Upper lobe of left lung (tissue), 6 donors: ENCODE data around the gene MYO7A. TPM values are rescaled to one million over a fixed set of nuclear protein-coding genes. Genes with fewer than 3 reads are reported as not detected.
A peak's percentile ranks its signal among the peaks of the same experiment; 100 is the strongest.

Source experiments
- ATAC-seq, 2 donors: fragments of 200-7000 bp; cut with Tn5 transposase; one replicate each; pipeline ENCODE4 v1.9.1; 2022; ENCODE audit warnings: mild to moderate bottlenecking in 2 of 2, moderate library complexity in 2 of 2; ENCODE audit not compliant: low FRiP score in 2 of 2
- DNase-seq, 2 donors: peaks; one replicate each; pipeline ENCODE4 v3.0.0-alpha.2; 2019 to 2020
- H3K27ac ChIP-seq, 4 donors: fragments of 200-600 bp; sonication (generic); one replicate each; pipeline ENCODE4 v1.5.1; 2016 to 2019
- H3K27me3 ChIP-seq, 4 donors: fragments of 200-600 bp; sonication (generic); one replicate each; pipeline ENCODE4 v1.5.1; 2017 to 2019
- H3K36me3 ChIP-seq, 4 donors: fragments of 200-600 bp; sonication (generic); one replicate each; pipeline ENCODE4 v1.5.1; 2016 to 2019
- H3K4me1 ChIP-seq, 4 donors: fragments of 200-600 bp; sonication (generic); one replicate each; pipeline ENCODE4 v1.5.1; 2018 to 2019
- H3K4me3 ChIP-seq, 4 donors: fragments of 200-600 bp; sonication (generic); one replicate each; pipeline ENCODE4 v1.5.1; 2017 to 2019; ENCODE audit warnings: mild to moderate bottlenecking in 2 of 4, moderate library complexity in 1 of 4
- H3K9me3 ChIP-seq, 4 donors: fragments of 200-600 bp; sonication (generic); one replicate each; pipeline ENCODE4 v1.5.1; 2018 to 2019
- EP300 ChIP-seq, 4 donors: sonication (generic); formaldehyde crosslinking; IDR thresholded peaks; one replicate each; pipeline ENCODE4 v1.5.1; 2017; ENCODE audit warnings: antibody characterized with exemption in 4 of 4, control low read depth in 2 of 4
- POLR2A ChIP-seq, 4 donors: fragments of 450-650 bp; IDR thresholded peaks; one replicate each; pipeline ENCODE4 v1.5.1; 2016 to 2017; ENCODE audit warnings: antibody characterized with exemption in 4 of 4, mild to moderate bottlenecking in 2 of 4
- POLR2AphosphoS5 ChIP-seq, 2 donors: sonication (generic); formaldehyde crosslinking; IDR thresholded peaks; one replicate each; pipeline ENCODE4 v1.5.1; 2017; ENCODE audit warnings: antibody characterized with exemption in 2 of 2
- WGBS, 2 donors: methylation state at CpG; one replicate each; pipeline ENCODE4 v1.1.5; 2017 to 2018; 5-methylcytosine and 5-hydroxymethylcytosine counted together
- total RNA-seq, 6 donors: library from RNA; depleted of rRNA in 4 of 6; stranded (reverse); fragments of >200 nt in 4 of 6; gene quantifications; one replicate each; pipeline versions ENCODE4 v1.1.0 to v1.2.1, GENCODE V29; 2016 to 2021
- TF ChIP-seq, protein P1 (sequence below), 6 experiments: fragments of 450-650 bp in 4 of 6; fragments of 200-600 bp in 2 of 6; sonication (generic) in 2 of 6; IDR thresholded peaks; one replicate each; pipeline ENCODE4 v1.5.1; 2016 to 2019; ENCODE audit warnings: antibody characterized with exemption in 6 of 6
- donor health status: DM: no; HTN: no; CAD: no; lungs with moderate emphysema.
- donor health status: DM: no; HTN: yes; CAD: no; lungs with severe emphysema.

The MYO7A gene
- total RNA-seq, 6 donors from 2014 or later = 2.4 to 27.2 (median 6.2) TPM

DNA sequence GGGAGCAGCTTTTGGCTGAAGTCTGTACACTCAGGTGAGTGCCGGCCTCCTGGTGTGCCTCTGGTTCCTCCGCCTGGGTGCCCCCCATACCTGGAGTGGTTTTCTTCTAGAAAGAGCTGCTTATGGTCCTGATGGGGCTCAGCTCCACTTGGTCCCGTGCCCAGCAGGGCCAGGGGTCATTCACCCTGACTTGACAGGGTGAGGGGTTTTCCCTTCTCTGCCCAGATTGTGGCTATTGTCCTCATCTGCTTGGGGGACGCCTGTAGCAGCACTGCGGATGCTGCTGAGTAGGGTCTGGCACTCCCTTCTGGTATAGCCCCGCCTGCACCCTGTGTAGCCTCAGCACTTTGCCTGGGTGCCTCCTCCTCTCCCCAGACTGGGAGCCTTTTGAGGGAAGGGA, 17.2 kb upstream of the MYO7A start:
- peaks cover 0 to 8% (median 4%) of the 10 kb centered on the region in 4 donors for H3K4me1 ChIP-seq
- ATAC-seq (no peak), DNase-seq (no peak)
- no peak overlapping the region for H3K4me3 ChIP-seq
- H3K36me3 ChIP-seq = no peaks in the 10 kb centered on the region
- no peak overlapping the region for H3K27ac ChIP-seq
- H3K9me3 ChIP-seq = no peaks in the 10 kb centered on the region
- TF ChIP-seq POLR2A (IDR thresholded peaks at IDR 0.05) = no peak
- WGBS, 2 donors = 93% methylated on average over 6 of the region's 6 CpGs; no CpG with 5 or more reads in 1 of the 2 donors
- no peaks in the 10 kb centered on the region for H3K27me3 ChIP-seq

DNA sequence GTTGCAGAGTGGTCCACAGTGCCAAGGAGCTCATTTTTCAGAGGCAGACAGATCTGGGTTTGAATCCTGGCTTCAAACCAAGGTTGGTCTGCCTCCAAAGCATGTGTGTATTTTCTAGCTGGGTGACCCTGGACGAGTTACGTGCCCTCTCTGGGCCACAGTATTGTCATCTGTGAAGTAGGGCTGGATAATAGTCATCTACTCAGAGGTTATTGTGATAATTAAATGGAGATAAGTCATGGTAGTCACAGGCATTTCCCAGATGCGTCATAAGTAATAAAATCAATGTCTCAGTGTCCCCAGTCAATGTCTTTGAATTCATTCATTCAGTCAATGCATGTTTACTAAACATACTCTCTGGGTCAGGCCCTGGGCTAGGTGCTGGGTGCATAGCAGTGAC, 16.8 kb upstream of the MYO7A start:
- Histone ChIP-seq H3K4me1 (peaks cover 0 to 8% (median 4%) of the 10 kb centered on the region in 4 donors), H3K27me3 (no peaks in the 10 kb centered on the region), H3K4me3 (no peak overlapping the region), H3K36me3 (no peaks in the 10 kb centered on the region), H3K9me3 (no peaks in the 10 kb centered on the region), H3K27ac (no peak overlapping the region)
- DNase-seq (no peak), ATAC-seq (no peak)
- TF ChIP-seq EP300 (IDR thresholded peaks at IDR 0.05) (no peak), POLR2AphosphoS5 (IDR thresholded peaks at IDR 0.05) (no peak), POLR2A (IDR thresholded peaks at IDR 0.05) (no peak)
- TF ChIP-seq, protein P1, sequence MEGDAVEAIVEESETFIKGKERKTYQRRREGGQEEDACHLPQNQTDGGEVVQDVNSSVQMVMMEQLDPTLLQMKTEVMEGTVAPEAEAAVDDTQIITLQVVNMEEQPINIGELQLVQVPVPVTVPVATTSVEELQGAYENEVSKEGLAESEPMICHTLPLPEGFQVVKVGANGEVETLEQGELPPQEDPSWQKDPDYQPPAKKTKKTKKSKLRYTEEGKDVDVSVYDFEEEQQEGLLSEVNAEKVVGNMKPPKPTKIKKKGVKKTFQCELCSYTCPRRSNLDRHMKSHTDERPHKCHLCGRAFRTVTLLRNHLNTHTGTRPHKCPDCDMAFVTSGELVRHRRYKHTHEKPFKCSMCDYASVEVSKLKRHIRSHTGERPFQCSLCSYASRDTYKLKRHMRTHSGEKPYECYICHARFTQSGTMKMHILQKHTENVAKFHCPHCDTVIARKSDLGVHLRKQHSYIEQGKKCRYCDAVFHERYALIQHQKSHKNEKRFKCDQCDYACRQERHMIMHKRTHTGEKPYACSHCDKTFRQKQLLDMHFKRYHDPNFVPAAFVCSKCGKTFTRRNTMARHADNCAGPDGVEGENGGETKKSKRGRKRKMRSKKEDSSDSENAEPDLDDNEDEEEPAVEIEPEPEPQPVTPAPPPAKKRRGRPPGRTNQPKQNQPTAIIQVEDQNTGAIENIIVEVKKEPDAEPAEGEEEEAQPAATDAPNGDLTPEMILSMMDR (IDR thresholded peaks at IDR 0.05) = no peak
- 71 to 91% methylated on average over 3 of the region's 3 CpGs for WGBS, 2 donors

DNA sequence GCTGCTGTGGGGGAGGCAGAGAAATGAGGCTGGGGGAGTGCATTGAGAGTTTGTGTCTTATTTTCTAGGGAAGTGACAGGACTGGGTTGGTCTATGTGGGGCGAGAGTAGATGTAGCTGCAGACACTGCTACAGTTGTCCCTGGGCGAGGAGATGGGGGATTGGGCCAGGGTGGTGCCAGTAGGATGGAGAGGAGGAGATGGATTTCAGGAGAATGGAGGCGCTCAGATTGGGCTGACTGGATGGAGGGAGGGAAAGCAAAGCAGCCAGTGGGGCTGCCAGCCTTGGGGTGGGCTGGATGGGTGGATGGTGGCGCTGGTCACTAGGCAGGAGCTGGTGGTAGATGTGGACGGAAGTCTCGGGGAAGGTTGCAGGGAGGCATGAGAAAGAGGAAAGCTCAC, 16.1 kb upstream of the MYO7A start:
- no peak for TF ChIP-seq POLR2AphosphoS5 (IDR thresholded peaks at IDR 0.05)
- TF ChIP-seq EP300 (IDR thresholded peaks at IDR 0.05) = no peak
- TF ChIP-seq, protein P1 (IDR thresholded peaks at IDR 0.05) = no peak
- no peak for TF ChIP-seq POLR2A (IDR thresholded peaks at IDR 0.05)
- H3K27me3 ChIP-seq = no peaks in the 10 kb centered on the region
- no peak overlapping the region for H3K27ac ChIP-seq
- WGBS, 2 donors = 91 to 95% methylated on average over 6 of the region's 6 CpGs
- no peaks in the 10 kb centered on the region for H3K36me3 ChIP-seq
- DNase-seq (no peak), ATAC-seq (no peak)
- H3K9me3 ChIP-seq = no peaks in the 10 kb centered on the region
- no peak overlapping the region for H3K4me3 ChIP-seq
- H3K4me1 ChIP-seq = peaks cover 0 to 8% (median 4%) of the 10 kb centered on the region in 4 donors

DNA sequence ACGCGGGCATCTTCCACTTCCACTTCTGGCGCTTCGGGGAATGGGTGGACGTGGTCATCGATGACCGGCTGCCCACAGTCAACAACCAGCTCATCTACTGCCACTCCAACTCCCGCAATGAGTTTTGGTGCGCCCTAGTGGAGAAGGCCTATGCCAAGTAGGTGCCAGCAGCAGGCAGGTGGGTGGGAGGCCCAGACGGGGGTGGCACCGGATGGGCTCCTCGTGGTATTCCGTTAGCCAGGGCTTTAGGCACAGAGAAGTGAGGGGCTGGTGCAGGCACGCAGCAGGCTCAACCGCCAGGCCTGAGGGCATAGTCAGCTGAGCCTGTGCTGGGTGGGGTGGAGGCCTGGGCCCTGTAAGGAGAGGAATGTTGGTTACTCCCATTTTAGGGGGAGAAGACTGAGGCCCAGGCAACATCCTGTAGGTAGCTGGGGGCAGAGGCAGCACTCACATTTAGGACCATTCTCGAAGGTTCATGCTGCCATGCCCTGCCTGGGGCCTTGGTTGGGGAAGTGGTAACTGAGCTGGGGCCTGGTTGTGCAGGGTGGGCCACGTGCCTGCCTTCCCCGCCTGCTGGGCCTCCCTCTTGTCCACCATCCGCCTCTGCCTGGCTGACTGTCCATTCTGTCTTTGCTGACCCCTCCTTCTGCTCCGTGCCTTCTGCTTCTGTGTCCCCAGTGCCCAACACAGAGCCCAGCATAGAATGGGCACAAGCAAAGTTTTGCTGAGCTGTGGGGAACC, 15.2 kb upstream of the MYO7A start:
- TF ChIP-seq POLR2AphosphoS5 (IDR thresholded peaks at IDR 0.05) (no peak), EP300 (IDR thresholded peaks at IDR 0.05) (no peak), POLR2A (IDR thresholded peaks at IDR 0.05) (no peak)
- TF ChIP-seq, protein P1 (IDR thresholded peaks at IDR 0.05) = no peak
- ATAC-seq (no peak), DNase-seq (peak in 1 of 2 donors; percentile 62)
- Histone ChIP-seq H3K27me3 (no peaks in the 10 kb centered on the region), H3K4me1 (peaks cover 0 to 4% (median 1%) of the 10 kb centered on the region in 4 donors), H3K9me3 (no peaks in the 10 kb centered on the region), H3K27ac (no peak overlapping the region), H3K4me3 (no peak overlapping the region), H3K36me3 (no peaks in the 10 kb centered on the region)
- WGBS, 2 donors = 93 to 95% methylated on average over 16 to 20 of the region's 20 CpGs

DNA sequence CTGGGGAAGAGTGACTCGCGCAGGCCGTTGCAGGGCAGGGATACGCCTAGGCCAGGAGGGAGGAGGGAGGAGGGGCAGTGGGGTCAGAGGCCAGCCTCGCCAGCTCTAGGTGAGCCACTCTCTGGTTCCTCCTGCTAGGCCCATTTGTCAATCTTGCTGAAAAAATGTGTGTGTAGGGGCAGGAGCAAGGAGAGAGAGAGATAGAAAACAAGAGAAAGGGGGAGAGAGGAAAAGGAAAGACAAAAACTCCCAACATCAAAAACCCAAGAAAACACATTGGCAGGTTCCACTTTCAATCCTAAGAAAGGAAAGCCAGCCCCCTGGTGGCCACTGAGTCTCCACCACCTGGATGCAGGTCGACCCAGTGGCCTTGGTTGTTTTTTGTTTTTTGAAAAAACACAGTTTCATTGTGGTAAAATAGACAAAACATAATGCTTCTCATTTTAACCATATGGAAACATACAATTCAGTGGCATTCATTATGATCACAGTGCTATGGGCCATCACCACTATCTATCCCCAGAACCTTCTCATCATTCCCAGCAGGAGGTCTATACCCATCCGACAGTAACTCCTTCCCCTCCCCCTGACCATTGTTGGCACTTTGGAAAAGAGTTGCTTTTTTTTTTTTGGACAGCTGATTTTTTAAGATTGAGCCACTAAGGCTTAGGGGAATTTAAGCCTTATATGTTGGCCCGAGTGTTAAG, 14.5 kb upstream of the MYO7A start:
- Histone ChIP-seq H3K4me1 (no peaks in the 10 kb centered on the region), H3K9me3 (no peaks in the 10 kb centered on the region), H3K27ac (no peak overlapping the region), H3K4me3 (no peak overlapping the region), H3K27me3 (no peaks in the 10 kb centered on the region), H3K36me3 (peaks cover 0 to 6% (median under 1%) of the 10 kb centered on the region in 4 donors)
- 69 to 73% methylated on average over 8 of the region's 8 CpGs for WGBS, 2 donors
- TF ChIP-seq EP300 (IDR thresholded peaks at IDR 0.05) = no peak
- TF ChIP-seq, protein P1 (IDR thresholded peaks at IDR 0.05) = peak in 2 of 6 experiments; percentile 6 to 25
- TF ChIP-seq POLR2A (IDR thresholded peaks at IDR 0.05) = no peak
- TF ChIP-seq POLR2AphosphoS5 (IDR thresholded peaks at IDR 0.05) = no peak
- DNase-seq = no peak
- no peak for ATAC-seq
